Gastroesophageal sphincter (tissue), 4 donors: ENCODE data around the gene TRMT2A. TPM values are rescaled to one million over a fixed set of nuclear protein-coding genes. Genes with fewer than 3 reads are reported as not detected.
A peak's percentile ranks its signal among the peaks of the same experiment; 100 is the strongest.

Experiments used
- ATAC-seq: fragments of 150-250 bp; one replicate; pipeline ENCODE4 v1.9.1; 2016; ENCODE audit warnings: mild to moderate bottlenecking, moderate library complexity
- H3K27ac ChIP-seq, 4 donors: fragments of 200-600 bp; sonication (generic) in 3 of 4; 1 replicate in 3 of 4; 2 replicates in 1 of 4; pipeline ENCODE4 v1.5.1; 2016 to 2019
- H3K27me3 ChIP-seq: fragments of 200-600 bp; sonication (generic); one replicate; pipeline ENCODE4 v1.5.1; 2019
- H3K36me3 ChIP-seq, 2 donors: fragments of 200-600 bp; sonication (generic); one replicate each; pipeline ENCODE4 v1.5.1; 2019; ENCODE audit warnings: control low read depth in 1 of 2
- H3K4me1 ChIP-seq, 3 donors: fragments of 200-600 bp; sonication (generic); 1 replicate in 2 of 3; 2 replicates in 1 of 3; pipeline ENCODE4 v1.5.1; 2016 to 2019; ENCODE audit warnings: control low read depth in 2 of 3
- H3K4me3 ChIP-seq, 2 donors: fragments of 200-600 bp; sonication (generic); one replicate each; pipeline ENCODE4 v1.5.1; 2019; ENCODE audit warnings: mild to moderate bottlenecking in 1 of 2, moderate library complexity in 1 of 2
- H3K9me3 ChIP-seq, 3 donors: fragments of 200-600 bp; sonication (generic); one replicate each; pipeline ENCODE4 v1.5.1; 2017 to 2019; ENCODE audit warnings: control low read depth in 2 of 3
- CTCF ChIP-seq, 4 experiments: fragments of 200-600 bp in 2 of 4; fragments of 450-650 bp in 2 of 4; sonication (generic) in 1 of 4; IDR thresholded peaks; one replicate each; pipeline ENCODE4 v1.5.1; 2017 to 2019; ENCODE audit warnings: antibody characterized with exemption in 4 of 4, mild to moderate bottlenecking in 2 of 4, moderate library complexity in 2 of 4
- EP300 ChIP-seq: sonication (generic); formaldehyde crosslinking; IDR thresholded peaks from one replicate; pipeline ENCODE4 v1.6.1; 2017; ENCODE audit warnings: antibody characterized with exemption, mild to moderate bottlenecking
- POLR2A ChIP-seq, 2 donors: fragments of 450-650 bp; IDR thresholded peaks; one replicate each; pipeline ENCODE4 v1.6.1; 2017; ENCODE audit warnings: antibody characterized with exemption in 2 of 2, mild to moderate bottlenecking in 2 of 2, moderate library complexity in 1 of 2
- POLR2AphosphoS5 ChIP-seq: sonication (generic); formaldehyde crosslinking; IDR thresholded peaks from one replicate; pipeline ENCODE4 v1.6.1; 2017; ENCODE audit warnings: antibody characterized with exemption
- WGBS, 2 donors: methylation state at CpG; one replicate each; pipeline ENCODE4 v1.1.5; 2018; ENCODE audit warnings: low coverage in 1 of 2; 5-methylcytosine and 5-hydroxymethylcytosine counted together
- total RNA-seq, 4 donors: library from RNA; depleted of rRNA; stranded (reverse); fragments of >200 nt; gene quantifications; one replicate each; pipeline ENCODE4 v1.1.0, GENCODE V29; 2016

Gene TRMT2A
- total RNA-seq, 4 donors from 2014 or later = 24.1 to 57.0 (median 36.3) TPM

GRCh38 chr22:20130319-20130718 is 13.3 kb upstream of the TRMT2A start:
- no peaks in the 10 kb centered on the region for H3K27me3 ChIP-seq
- peaks cover 0 to 29% of the 10 kb centered on the region in 2 donors for H3K36me3 ChIP-seq
- TF ChIP-seq POLR2AphosphoS5 = no peak
- peak overlapping the region in 3 of 4 donors; percentile 92 to 99 (median 95) for H3K27ac ChIP-seq
- 60% methylated on average over 1 of the region's 3 CpGs; no CpG with 5 or more reads in 1 of the 2 donors for WGBS, 2 donors
- H3K9me3 ChIP-seq = no peaks in the 10 kb centered on the region
- no peak for ATAC-seq
- peak overlapping the region in 1 of 2 donors; percentile 99 for H3K4me3 ChIP-seq
- peaks cover 4 to 42% (median 24%) of the 10 kb centered on the region in 3 donors for H3K4me1 ChIP-seq

GRCh38 chr22:20129747-20130014 is 12.7 kb upstream of the TRMT2A start:
- Histone ChIP-seq H3K27me3 (no peaks in the 10 kb centered on the region), H3K4me3 (no peak overlapping the region), H3K27ac (peak overlapping the region in 1 of 4 donors; percentile 21), H3K36me3 (peaks cover 0 to 35% of the 10 kb centered on the region in 2 donors), H3K9me3 (no peaks in the 10 kb centered on the region), H3K4me1 (peaks cover 4 to 36% (median 21%) of the 10 kb centered on the region in 3 donors)
- no peak for ATAC-seq
- no peak for TF ChIP-seq CTCF (IDR thresholded peaks at IDR 0.05)
- TF ChIP-seq POLR2AphosphoS5 = no peak
- 80% methylated on average over 1 of the region's 3 CpGs; no CpG with 5 or more reads in 1 of the 2 donors for WGBS, 2 donors

DNA sequence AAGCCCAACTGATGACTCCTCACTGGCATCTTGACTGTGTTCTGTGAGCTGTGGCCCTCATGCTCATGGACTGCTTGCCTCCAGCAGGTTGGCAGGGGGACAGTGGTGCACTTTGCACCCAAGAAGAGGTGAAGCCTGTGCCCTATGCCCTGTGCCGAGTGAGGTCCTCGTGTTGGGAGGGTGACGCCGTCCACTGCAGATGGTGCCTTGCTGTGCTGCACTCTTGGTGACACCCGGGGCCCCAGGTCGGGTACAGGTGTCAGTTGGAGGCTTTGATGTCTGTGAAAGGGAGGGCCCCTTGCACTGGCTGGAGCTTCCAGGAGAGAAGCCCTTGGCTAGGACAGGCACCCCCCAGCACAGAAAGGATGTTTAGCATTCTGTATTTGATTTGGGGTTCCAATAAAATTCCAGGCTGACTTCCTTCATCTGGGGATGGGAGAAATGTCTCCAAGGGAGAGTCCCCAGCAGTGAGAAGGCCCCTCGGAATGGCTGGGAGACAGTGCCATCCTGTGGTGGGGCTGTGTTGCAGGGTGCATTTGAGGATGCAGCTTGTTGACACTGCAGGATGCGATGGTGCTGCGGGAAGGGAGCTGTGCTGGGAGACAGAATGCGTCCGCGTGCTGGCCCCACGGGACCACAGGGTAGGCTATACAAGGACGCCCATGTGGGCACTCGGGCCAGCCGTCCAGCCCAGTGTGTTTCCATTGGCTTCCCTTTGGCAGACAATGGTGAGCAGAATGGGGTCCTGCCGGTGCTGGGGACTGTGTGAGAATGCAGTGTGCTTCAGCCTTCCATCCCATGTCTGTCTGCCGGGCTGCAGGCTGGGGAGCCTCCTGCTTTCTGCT is 12.1 kb upstream of the TRMT2A start:
- Histone ChIP-seq H3K36me3 (peaks cover 0 to 41% of the 10 kb centered on the region in 2 donors), H3K27ac (peak overlapping the region in 1 of 4 donors; percentile 21), H3K4me1 (peaks cover 4 to 30% (median 16%) of the 10 kb centered on the region in 3 donors), H3K27me3 (no peaks in the 10 kb centered on the region), H3K4me3 (no peak overlapping the region), H3K9me3 (no peaks in the 10 kb centered on the region)
- peak in 1 of 4 experiments; percentile 31 for TF ChIP-seq CTCF (IDR thresholded peaks at IDR 0.05)
- TF ChIP-seq POLR2A (IDR thresholded peaks at IDR 0.05) = no peak
- 26 to 60% methylated on average over 1 to 5 of the region's 18 CpGs for WGBS, 2 donors
- no peak for ATAC-seq

- WGBS, 2 donors = 39% methylated on average over 2 of the region's 2 CpGs; no CpG with 5 or more reads in 1 of the 2 donors
- H3K4me1 ChIP-seq = peaks cover 4 to 25% (median 10%) of the 10 kb centered on the region in 3 donors
- H3K9me3 ChIP-seq = no peaks in the 10 kb centered on the region
- TF ChIP-seq EP300 = no peak
- no peak for TF ChIP-seq POLR2A (IDR thresholded peaks at IDR 0.05)
- no peak for TF ChIP-seq CTCF (IDR thresholded peaks at IDR 0.05)
- TF ChIP-seq POLR2AphosphoS5 = no peak
- no peak overlapping the region for H3K4me3 ChIP-seq
- no peaks in the 10 kb centered on the region for H3K27me3 ChIP-seq
- ATAC-seq = no peak
- peaks cover 0 to 46% of the 10 kb centered on the region in 2 donors for H3K36me3 ChIP-seq
- no peak overlapping the region for H3K27ac ChIP-seq
These were observed 11.5 kb upstream of the TRMT2A start for GRCh38 chr22:20128619-20128901.

GRCh38 chr22:20127869-20128618 is 11.0 kb upstream of the TRMT2A start:
- Histone ChIP-seq H3K4me1 (peaks cover 4 to 19% (median 6%) of the 10 kb centered on the region in 3 donors), H3K9me3 (no peaks in the 10 kb centered on the region), H3K27ac (no peak overlapping the region), H3K36me3 (peaks cover 0 to 49% of the 10 kb centered on the region in 2 donors), H3K27me3 (no peaks in the 10 kb centered on the region), H3K4me3 (no peak overlapping the region)
- 69% methylated on average over 5 of the region's 17 CpGs; no CpG with 5 or more reads in 1 of the 2 donors for WGBS, 2 donors
- TF ChIP-seq EP300 = no peak
- TF ChIP-seq CTCF (IDR thresholded peaks at IDR 0.05) = no peak
- no peak for TF ChIP-seq POLR2A (IDR thresholded peaks at IDR 0.05)
- TF ChIP-seq POLR2AphosphoS5 = no peak
- ATAC-seq = no peak
